MM.1S (cell line): ENCODE data around the gene ZMIZ1.

Experiments used
- DNase-seq: peaks from one replicate; pipeline ENCODE4 v3.0.0-alpha.2; 2015
- H2AFZ ChIP-seq: fragments of 300-600 bp; sonication (generic); 2 replicates; pipeline ENCODE4 v1.6.0; 2016; ENCODE audit warnings: antibody characterized with exemption, low read length
- H3F3A ChIP-seq: fragments of 300-600 bp; sonication (generic); 2 replicates; pipeline ENCODE4 v1.6.1; 2016; ENCODE audit warnings: mild to moderate bottlenecking, antibody characterized with exemption, low read length, moderate library complexity, mixed read lengths; ENCODE audit not compliant: insufficient read depth
- H3K27ac ChIP-seq: fragments of 300-600 bp; sonication (generic); 2 replicates; pipeline ENCODE4 v1.5.1; 2016; ENCODE audit warnings: mild to moderate bottlenecking, low read length
- H3K27me3 ChIP-seq: fragments of 300-600 bp; sonication (generic); replicated peaks from 2 replicates; pipeline ENCODE4 v1.6.0; 2016; ENCODE audit warnings: low read length; ENCODE audit not compliant: insufficient read depth
- H3K36me3 ChIP-seq: fragments of 300-600 bp; sonication (generic); replicated peaks from 2 replicates; pipeline ENCODE4 v1.6.1; 2016; ENCODE audit warnings: mild to moderate bottlenecking, low read length, mixed read lengths; ENCODE audit not compliant: insufficient read depth
- H3K4me1 ChIP-seq: fragments of 300-600 bp; sonication (generic); 2 replicates; pipeline ENCODE4 v1.6.1; 2016; ENCODE audit warnings: low read length, mixed read lengths
- H3K4me2 ChIP-seq: fragments of 300-600 bp; sonication (generic); 2 replicates; pipeline ENCODE4 v1.6.0; 2016; ENCODE audit warnings: low read depth, low read length
- H3K4me3 ChIP-seq: fragments of 300-600 bp; sonication (generic); 2 replicates; pipeline ENCODE4 v1.5.1; 2016; ENCODE audit warnings: low read length, mixed read lengths
- H3K79me2 ChIP-seq: fragments of 300-600 bp; sonication (generic); 2 replicates; pipeline ENCODE4 v1.6.1; 2016; ENCODE audit warnings: mixed run types, low read length, mixed read lengths
- H3K9ac ChIP-seq: fragments of 300-600 bp; sonication (generic); 2 replicates; pipeline ENCODE4 v1.6.1; 2016; ENCODE audit warnings: low read length, mixed read lengths
- H3K9me2 ChIP-seq: fragments of 300-600 bp; sonication (generic); replicated peaks from 2 replicates; pipeline ENCODE4 v1.6.1; 2016; ENCODE audit warnings: mild to moderate bottlenecking, low read length, mixed read lengths; ENCODE audit not compliant: insufficient read depth
- H3K9me3 ChIP-seq: fragments of 300-600 bp; sonication (generic); replicated peaks from 2 replicates; pipeline ENCODE4 v1.6.1; 2016; ENCODE audit warnings: mild to moderate bottlenecking, low read length, mixed read lengths; ENCODE audit not compliant: insufficient read depth
- H4K20me1 ChIP-seq: fragments of 300-600 bp; sonication (generic); 2 replicates; pipeline ENCODE4 v1.6.1; 2016; ENCODE audit warnings: mild to moderate bottlenecking, low read length, moderate library complexity, mixed read lengths; ENCODE audit not compliant: insufficient read depth
- CTCF ChIP-seq: fragments of 300-600 bp; sonication (generic); IDR thresholded peaks from 2 replicates; pipeline ENCODE4 v1.5.1; 2016; ENCODE audit warnings: antibody characterized with exemption, low read length, mixed read lengths
- EZH2 ChIP-seq: fragments of 300-600 bp; sonication (generic); optimal IDR thresholded peaks from 2 replicates; pipeline ENCODE3; 2017; ENCODE audit warnings: low read depth, mild to moderate bottlenecking, antibody characterized with exemption, low read length, mixed read lengths
- EZH2phosphoT487 ChIP-seq: fragments of 300-600 bp; sonication (generic); IDR thresholded peaks from 2 replicates; pipeline ENCODE4 v1.6.1; 2018; ENCODE audit warnings: antibody characterized with exemption, low read length

Gene ZMIZ1

DNA sequence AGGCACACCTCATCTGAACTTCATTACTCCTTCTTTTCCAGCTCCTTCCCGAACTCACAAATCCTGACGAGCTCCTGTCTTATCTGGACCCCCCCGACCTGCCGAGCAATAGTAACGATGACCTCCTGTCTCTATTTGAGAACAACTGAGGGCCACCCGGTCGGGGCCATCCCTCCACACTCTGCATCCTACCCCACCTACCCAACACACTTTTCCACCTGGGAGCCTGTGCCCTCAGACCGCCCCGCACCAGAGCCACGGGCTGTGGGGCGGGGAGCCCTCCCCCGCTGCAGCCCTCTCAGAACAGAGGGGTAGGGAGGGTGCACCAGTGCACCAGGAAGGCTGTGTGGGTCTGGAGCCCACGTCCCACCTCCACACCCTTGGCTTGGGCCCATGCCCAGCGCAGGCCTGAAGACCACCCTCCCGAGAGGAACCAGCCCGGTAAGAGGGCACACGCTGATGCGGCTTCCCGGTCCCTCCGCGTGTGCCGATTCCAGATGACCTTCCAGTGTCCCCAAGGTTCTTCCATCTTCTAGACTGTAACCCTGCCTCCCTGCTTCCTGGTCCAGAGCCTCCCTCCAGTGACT lies 243.9 kb downstream of the ZMIZ1 start:
- DNase-seq, result no peak
- TF ChIP-seq EZH2phosphoT487 (no peak), EZH2 (no peak), CTCF (no peak)

DNA sequence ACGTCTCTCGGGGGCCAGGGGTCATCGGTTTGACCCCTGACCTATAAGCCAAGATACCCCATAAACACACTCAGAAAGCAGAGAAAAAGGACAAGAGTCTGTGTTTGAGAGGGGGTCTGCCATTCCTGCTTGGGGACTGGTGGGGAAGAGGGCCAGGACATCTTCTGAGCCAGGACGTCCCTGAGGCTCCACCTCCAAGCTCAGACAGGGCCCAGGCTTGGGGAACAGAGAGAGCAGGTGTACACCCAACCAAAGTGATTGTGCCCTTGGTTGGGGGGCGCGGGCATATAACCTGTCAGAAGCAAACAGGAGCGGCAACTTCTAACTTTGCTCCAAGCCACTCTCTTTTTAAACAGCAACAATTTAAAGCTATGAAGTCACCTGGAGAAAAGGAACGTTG lies 244.6 kb downstream of the ZMIZ1 start:
- Histone ChIP-seq H3K4me1 (peaks cover 29% of the 10 kb centered on the region), H3K27me3 (no peaks in the 10 kb centered on the region), H3K4me3 (no peak overlapping the region), H4K20me1 (no peaks in the 10 kb centered on the region), H3K27ac (no peak overlapping the region), H3K9me3 (no peaks in the 10 kb centered on the region), H3K79me2 (no peaks in the 10 kb centered on the region), H3F3A (peaks cover 26% of the 10 kb centered on the region), H3K9me2 (no peaks in the 10 kb centered on the region), H3K4me2 (no peak overlapping the region), H3K36me3 (no peaks in the 10 kb centered on the region), H2AFZ (no peak overlapping the region), H3K9ac (no peak overlapping the region)
- no peak for TF ChIP-seq CTCF
- no peak for TF ChIP-seq EZH2
- TF ChIP-seq EZH2phosphoT487, result no peak
- no peak for DNase-seq

More for the DNA sequence above, 243.9 kb downstream of the ZMIZ1 start:
- Histone ChIP-seq H4K20me1 (no peaks in the 10 kb centered on the region), H3K4me3 (no peak overlapping the region), H3K36me3 (no peaks in the 10 kb centered on the region), H3K27me3 (no peaks in the 10 kb centered on the region), H3K4me1 (peaks cover 23% of the 10 kb centered on the region), H3K9me2 (no peaks in the 10 kb centered on the region), H3K4me2 (no peak overlapping the region), H3K9me3 (no peaks in the 10 kb centered on the region), H3K9ac (no peak overlapping the region), H2AFZ (no peak overlapping the region), H3F3A (peaks cover 20% of the 10 kb centered on the region), H3K27ac (no peak overlapping the region), H3K79me2 (no peaks in the 10 kb centered on the region)

DNA sequence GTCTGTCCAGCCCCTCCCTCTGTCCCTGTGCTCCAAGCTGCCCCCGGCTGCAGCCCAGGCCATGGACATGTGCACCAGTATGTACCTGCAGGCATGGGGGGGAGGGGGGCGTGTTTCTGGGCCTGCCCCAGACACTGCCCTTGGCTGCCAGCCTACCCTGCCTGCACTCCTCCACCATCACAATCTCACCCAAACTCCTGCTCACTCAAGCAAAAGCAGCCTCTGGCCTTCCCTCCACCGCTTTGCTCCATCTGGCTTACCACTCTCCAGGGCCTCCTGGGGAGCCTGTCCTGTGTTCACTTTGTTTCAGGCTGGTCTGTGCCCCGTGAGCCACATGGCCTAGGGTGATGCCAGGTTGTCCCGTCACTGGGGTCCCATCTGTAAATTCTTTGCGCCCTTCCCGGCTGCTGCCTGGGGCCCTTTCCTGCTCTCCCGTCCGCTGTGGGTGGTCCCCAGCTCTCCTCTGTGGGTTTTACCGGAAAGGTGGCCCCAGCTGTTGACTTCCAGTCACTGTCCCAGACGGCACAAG lies 245.2 kb downstream of the ZMIZ1 start:
- peaks cover 26% of the 10 kb centered on the region for H3F3A ChIP-seq
- H3K9ac ChIP-seq, result no peak overlapping the region
- H3K4me1 ChIP-seq, result peaks cover 36% of the 10 kb centered on the region
- H3K9me3 ChIP-seq, result no peaks in the 10 kb centered on the region
- H2AFZ ChIP-seq, result no peak overlapping the region
- H3K9me2 ChIP-seq, result no peaks in the 10 kb centered on the region
- no peak for DNase-seq
- TF ChIP-seq EZH2phosphoT487, result no peak
- TF ChIP-seq EZH2, result no peak
- no peak for TF ChIP-seq CTCF
- no peaks in the 10 kb centered on the region for H3K36me3 ChIP-seq
- H3K4me2 ChIP-seq, result no peak overlapping the region
- H3K27ac ChIP-seq, result no peak overlapping the region
- H3K4me3 ChIP-seq, result no peak overlapping the region
- H4K20me1 ChIP-seq, result no peaks in the 10 kb centered on the region
- H3K27me3 ChIP-seq, result no peaks in the 10 kb centered on the region
- H3K79me2 ChIP-seq, result no peaks in the 10 kb centered on the region
